NCI-H524 (cell line): ENCODE results near the gene LOXL1.

Experiments
- DNase-seq, 2 experiments: peaks; one replicate each; lab custom pipeline; 2025; lab: John Stamatoyannopoulos, UW

LOXL1 gene

GRCh38 chr15:73939138-73939537 is 12.9 kb downstream of the LOXL1 start:
- no peak for DNase-seq

GRCh38 chr15:73940061-73940981 is 14.1 kb downstream of the LOXL1 start:
- peak in 1 of 2 experiments; percentile 74 for DNase-seq

- peak in 1 of 2 experiments; percentile 74 for DNase-seq
Measured at GRCh38 chr15:73941044-73941443, 14.8 kb downstream of the LOXL1 start.

GRCh38 chr15:73941449-73941848 is 15.2 kb downstream of the LOXL1 start:
- no peak for DNase-seq

GRCh38 chr15:73941871-73942635 is 15.8 kb downstream of the LOXL1 start:
- no peak for DNase-seq

- DNase-seq, result no peak
Measured at GRCh38 chr15:73942751-73943270, 16.5 kb downstream of the LOXL1 start.

- DNase-seq, result no peak
Measured at GRCh38 chr15:73944161-73945129, 18.2 kb downstream of the LOXL1 start.

- no peak for DNase-seq
Measured at GRCh38 chr15:73945130-73945508, 18.9 kb downstream of the LOXL1 start.

GRCh38 chr15:73946046-73946721 is 19.9 kb downstream of the LOXL1 start:
- DNase-seq, result no peak

- DNase-seq, result no peak
Measured at GRCh38 chr15:73946795-73947370, 20.6 kb downstream of the LOXL1 start.

- DNase-seq, result no peak
Measured at GRCh38 chr15:73947651-73948050, 21.4 kb downstream of the LOXL1 start.

GRCh38 chr15:73948396-73948795 is 22.1 kb downstream of the LOXL1 start:
- no peak for DNase-seq

GRCh38 chr15:73948982-73949381 is 22.7 kb downstream of the LOXL1 start:
- peak; percentile 66 to 87 for DNase-seq

- no peak for DNase-seq
Measured at GRCh38 chr15:73949496-73949895, 23.2 kb downstream of the LOXL1 start.

- peak in 1 of 2 experiments; percentile 47 for DNase-seq
Measured at GRCh38 chr15:73950479-73950830, 24.2 kb downstream of the LOXL1 start.

- peak; percentile 98 to 99 for DNase-seq
Measured at GRCh38 chr15:73950831-73951561, 24.7 kb downstream of the LOXL1 start.

GRCh38 chr15:73951601-73952000 is 25.3 kb downstream of the LOXL1 start:
- peak; percentile 62 to 85 for DNase-seq

GRCh38 chr15:73952171-73952912 is 26.1 kb downstream of the LOXL1 start:
- no peak for DNase-seq
